GM18517 (cell line): ENCODE data around the gene TTYH3.
"Not testable (repeated sequence)": the region's sequence is repeated elsewhere in the genome, so short reads cannot be mapped to it uniquely, and the experiment has no call there.

ENCODE experiments used
- ATAC-seq: cut with Tn5 transposase; IDR thresholded peaks from one replicate; pipeline ENCODE4 v1.9.1; 2021; ENCODE audit warnings: mild to moderate bottlenecking, moderate library complexity; ENCODE audit not compliant: unreplicated experiment

Gene TTYH3

DNA sequence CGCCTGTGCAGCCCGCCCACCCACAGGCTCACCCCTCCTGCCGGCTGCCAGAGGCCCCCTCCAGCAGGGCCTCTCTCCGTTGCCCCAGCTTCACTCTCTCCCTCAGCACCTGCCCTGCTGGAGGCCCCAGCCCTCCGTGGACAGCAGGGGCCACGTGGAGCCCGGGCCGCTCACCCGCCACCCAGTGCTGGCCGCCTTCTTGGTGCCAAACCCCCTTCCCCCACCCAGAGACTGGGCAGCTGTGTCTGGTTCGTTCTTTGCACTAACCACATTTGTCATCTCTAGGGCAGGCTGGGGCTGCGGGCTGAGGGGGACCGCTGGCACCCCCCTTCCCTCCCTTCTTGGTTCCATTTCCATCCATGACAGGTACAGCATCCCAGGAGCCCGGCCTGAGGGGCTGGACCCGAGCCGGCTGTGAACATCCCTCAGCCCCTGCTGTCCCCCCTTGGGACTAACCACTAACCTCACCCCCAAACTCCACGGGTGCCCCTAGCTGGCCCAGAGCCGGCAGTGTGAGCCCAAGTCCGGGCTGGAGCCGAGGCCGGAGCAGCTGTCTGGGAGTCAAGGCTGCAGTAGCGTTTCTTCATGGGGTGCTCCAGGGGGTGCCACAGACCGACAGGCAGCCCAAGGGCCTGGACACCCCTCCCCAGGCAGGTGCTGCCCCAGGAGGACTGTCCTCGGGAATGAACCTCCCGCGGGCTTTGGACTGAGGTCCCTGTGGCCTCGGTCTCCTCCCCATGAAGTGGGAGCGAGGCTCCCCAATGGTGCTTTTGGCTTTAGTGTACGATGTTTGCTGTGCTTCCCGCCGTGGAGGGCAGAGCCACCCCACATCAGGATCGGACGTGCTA is 30.7 kb downstream of the TTYH3 start:
- ATAC-seq, result no peak

GRCh38 chr7:2663121-2663886 is 31.5 kb downstream of the TTYH3 start:
- no peak for ATAC-seq

GRCh38 chr7:2663960-2664359 is 32.2 kb downstream of the TTYH3 start:
- ATAC-seq, result no peak

DNA sequence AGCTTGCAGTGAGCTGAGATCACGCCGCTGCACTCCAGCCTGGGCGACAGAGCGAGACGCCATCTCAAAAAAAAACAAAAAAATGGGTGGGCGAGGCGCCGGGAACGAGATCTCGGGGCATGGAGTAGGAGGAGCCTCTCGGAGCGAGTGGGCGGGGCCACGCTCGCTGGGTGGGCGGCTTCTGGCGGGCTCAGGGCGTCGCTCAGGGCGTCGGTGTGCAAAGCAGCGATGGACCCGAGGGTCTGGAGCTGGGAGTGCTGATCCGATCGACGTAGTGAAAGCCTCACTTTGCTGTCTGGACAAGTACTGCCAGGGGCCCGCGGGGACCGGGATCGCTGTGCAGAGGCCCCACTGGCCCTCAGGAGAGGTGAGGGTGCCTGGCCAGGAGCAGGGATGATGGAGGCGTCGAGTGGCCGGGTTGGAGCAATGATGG is 33.6 kb downstream of the TTYH3 start:
- ATAC-seq, result no peak

DNA sequence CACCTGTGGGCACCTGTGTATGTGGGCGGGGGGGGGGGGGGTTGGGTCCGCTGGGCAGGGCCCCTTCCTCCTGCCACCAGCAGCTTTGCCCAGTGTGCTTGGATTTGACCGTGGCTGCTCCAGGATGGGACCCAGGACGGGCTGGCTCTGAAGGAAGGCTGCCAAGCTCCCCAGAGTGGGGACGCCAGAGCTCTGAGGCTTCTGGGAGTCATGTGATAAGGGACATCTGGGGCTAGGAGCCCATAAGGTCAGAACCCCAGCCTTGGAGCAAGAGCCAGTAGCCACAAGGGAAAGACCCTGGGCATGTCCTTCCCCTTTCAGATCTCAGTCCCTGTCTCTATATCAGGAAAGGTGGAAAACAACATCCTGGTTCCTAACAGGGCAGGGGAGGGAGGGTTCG is 34.4 kb downstream of the TTYH3 start:
- ATAC-seq, result no peak

DNA sequence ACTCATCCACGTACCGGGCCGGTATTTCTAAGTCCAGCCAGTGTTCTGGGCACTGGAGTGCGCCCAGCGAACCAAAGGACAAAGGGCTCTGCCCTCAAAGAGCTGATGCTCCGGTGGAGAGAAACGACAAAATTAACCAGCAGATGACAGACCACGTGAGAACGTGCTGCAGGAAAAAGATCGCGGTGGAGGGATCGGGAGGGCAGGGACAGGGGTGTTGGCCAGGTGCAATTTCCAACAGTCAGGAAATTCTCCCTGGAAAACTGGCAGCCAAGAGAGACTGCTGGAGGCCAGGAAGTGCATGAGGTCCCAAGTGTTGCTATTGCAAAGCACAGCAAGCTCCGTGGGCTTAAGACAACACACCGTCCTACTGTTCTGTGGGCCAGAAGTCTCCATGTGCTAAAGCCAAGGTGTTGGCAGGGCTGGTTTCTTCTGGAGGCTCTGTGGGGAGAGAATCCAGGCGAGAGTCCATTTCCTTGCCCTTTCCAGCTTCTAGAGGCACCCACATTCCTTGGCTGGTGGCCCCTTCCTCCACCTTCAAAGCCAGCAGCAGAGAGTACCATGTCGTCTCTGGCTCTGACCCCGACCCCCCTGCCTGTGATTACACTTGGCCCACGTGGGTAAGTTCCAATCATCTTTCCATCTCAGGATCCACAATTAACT is 34.9 kb downstream of the TTYH3 start:
- no peak for ATAC-seq

DNA sequence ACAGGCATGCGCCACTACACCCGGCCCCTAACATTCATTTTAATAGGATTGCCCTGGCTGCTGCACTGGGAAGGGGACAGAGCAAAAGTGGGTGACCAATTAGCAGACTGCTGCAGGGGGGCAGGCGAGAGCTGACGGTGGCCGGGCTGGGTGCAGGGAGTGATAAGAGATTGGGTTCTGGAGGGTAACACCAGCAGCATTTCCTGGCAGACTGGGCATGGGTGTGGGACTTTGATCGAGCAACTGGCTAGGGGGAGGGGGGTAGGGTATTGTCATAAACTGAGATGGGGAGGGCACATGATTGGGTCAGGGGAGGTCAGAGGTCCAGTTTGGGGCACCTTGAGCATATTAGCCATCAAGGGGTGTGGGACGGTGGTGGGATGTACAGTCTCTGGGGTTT is 36.1 kb downstream of the TTYH3 start:
- ATAC-seq, result no peak

DNA sequence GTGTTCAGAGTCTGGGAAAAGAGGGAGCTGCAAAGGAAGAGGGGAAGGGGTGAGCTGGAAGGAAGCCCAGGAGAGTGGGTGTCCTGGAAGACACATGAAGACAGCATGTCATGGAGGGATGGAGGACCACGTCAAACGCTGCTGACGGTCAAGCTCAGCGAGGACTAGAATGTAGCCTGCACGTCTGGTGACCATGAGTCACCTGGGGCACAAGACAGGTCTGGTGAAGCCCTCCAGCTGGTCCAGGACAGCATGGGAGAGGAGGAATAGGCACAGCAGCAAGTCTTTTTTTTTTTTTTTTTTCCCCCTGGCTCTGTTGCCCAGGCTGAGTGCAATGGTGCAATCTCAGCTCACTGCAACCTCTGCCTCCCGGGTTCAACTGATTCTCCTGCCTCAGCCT is 36.6 kb downstream of the TTYH3 start:
- no peak for ATAC-seq

DNA sequence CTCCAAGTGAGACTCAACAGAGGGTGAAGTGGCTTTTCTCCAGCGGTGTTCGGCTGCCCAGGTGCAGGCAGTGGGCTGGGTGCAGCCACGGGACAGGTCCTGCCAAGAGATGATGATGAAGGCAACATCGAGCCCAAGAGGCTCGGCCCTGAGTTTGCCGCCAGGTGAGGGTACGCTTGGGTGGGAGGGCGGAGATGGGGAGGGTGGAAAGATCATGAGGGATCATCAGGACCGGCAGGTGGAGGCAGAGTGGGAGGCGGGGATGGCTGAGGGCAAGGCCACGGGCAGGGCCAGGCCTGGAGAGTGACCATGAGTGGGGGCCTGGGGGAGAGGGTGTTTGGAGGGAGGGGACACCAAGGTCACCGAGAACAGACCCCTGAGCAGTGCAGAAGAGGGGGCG is 38.4 kb downstream of the TTYH3 start:
- ATAC-seq, result no peak

DNA sequence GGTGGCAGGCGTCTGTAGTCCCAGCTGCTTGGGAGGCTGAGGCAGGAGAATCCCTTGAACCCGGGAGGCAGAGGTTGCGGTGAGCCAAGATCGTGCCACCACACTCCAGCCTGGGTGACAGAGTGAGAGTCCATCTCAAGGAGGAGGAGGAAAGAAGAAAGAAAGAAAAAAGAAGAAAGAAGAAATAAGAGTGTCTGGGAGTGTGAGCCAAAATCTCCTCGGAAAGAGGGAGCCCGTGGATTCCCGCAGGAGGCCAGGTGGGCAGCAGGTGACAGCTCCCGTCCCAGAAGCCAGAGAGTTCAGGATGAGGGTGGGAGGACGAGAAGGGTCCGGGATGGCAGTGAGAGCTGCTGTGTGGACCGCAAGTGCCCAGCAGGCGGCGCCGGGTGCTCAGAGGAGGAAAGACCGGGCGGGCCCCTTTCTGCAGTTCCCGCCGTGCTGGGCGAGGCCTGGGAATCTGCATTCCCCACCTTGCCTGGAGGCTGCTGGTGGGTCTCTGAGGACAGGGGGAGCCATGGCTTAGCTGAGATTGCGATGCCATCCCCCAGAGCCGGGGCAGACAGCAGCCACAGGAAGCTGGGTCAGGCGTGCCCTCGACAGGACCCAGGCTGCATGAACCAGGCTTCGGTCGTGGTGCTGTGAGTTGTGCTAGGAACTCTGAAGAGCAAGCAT is 39.1 kb downstream of the TTYH3 start:
- no peak for ATAC-seq

DNA sequence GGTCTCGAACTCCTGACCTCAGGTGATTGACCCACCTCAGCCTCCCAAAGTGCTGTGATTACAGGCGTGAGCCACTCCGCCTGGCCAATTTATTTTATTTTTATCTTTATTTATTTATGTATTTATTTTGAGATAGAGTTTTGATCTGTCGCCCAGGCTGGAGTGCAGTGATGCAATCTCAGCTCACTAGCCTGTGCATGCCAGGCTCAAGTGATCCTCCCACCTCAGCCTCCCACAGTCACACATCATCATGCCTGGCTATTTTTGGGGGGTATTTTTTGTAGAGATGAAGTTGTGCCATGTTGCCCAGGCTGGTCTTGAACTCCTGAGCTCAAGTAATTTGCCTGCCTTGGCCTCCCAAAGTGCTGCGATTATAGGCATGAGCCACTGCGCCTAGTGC is 41.4 kb downstream of the TTYH3 start:
- not testable (repeated sequence) for ATAC-seq

DNA sequence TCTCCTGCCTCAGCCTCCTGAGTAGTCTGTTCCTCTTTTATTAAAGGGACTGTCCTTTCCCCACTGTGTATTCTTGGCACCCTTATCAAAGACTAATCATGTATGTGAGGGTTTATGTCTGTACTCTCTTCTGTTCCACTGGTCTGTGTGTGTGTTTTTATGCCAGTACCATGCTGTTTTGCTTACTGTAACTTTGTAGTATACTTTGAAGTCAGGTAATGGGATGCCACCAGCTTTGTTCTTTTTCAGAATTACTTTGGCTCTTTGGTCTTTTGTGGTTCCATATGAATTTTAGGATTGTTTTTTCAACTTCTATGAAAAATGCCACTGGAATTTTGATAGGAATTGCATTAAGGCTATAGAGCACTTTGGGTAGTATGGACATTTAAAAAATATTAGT is 42.1 kb downstream of the TTYH3 start:
- no peak for ATAC-seq

GRCh38 chr7:2675256-2675764 is 43.5 kb downstream of the TTYH3 start:
- ATAC-seq, result no peak

DNA sequence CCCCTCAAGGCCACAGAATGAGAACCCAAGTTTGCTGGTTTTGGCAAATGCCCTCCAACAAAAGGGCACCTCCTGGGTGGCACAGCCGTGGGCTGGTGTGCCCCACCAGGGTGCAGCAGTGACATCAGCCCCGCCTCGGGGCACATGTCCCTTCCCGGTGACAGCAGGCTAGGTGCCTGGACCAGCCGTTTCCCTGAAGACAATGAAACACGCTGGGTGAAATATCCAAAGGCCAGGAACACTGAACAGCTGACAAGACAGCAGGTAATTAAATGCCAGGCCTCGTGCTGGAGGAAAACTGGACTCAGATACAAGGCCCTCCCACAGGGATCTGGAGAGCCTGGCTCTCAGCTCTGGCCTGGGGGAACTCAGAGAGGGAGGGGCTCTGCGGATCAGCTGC is 44.8 kb downstream of the TTYH3 start:
- not testable (repeated sequence) for ATAC-seq

- ATAC-seq, result not testable (repeated sequence)
These were observed 46.7 kb downstream of the TTYH3 start for GRCh38 chr7:2678454-2678853.

GRCh38 chr7:2679135-2680127 is 47.6 kb downstream of the TTYH3 start:
- ATAC-seq, result not testable (repeated sequence)

- ATAC-seq, result no peak
These were observed 48.5 kb downstream of the TTYH3 start for GRCh38 chr7:2680256-2680655.

DNA sequence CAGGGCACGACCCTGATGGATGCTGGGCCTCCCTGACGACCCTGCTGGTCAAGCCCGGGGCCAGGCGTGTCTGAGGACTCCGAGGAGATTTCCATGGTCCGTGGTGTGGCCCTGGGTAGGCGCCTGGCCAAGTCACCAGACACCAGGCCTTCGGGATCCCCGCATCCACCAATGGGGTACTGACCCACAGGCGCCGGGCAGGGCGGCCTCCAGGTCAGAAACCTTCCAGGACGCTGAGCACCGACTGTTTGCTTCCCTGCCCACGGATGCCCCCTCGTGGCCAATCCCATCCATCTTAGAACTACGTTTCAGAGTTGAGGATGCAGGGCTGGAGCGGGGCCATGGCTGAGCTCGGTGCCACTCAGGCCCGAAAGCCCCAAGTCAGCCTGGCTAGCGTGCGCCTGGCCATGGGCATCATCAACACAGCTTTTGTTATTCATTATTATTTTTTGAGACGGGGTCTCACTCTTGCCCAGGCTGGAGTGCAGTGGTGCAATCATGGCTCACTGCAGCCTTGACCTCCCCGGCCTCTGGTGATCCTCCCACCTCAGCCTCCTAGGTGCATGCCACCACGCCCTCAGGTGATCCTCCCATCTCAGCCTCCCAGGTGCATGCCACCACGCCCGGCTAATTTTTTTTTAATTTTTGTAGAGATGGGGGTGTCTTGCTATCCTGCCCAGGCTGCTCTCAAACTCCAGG is 49.2 kb downstream of the TTYH3 start:
- ATAC-seq, result no peak
